GM19193 (cell line): Measurements from ENCODE around the gene NEK11.

Experiments used
- POLR2A ChIP-seq: IDR thresholded peaks from 4 replicates; pipeline ENCODE4 v1.6.1; 2011; ENCODE audit not compliant: insufficient read depth, insufficient read length; ENCODE audit errors: extremely low read depth

NEK11 gene

DNA sequence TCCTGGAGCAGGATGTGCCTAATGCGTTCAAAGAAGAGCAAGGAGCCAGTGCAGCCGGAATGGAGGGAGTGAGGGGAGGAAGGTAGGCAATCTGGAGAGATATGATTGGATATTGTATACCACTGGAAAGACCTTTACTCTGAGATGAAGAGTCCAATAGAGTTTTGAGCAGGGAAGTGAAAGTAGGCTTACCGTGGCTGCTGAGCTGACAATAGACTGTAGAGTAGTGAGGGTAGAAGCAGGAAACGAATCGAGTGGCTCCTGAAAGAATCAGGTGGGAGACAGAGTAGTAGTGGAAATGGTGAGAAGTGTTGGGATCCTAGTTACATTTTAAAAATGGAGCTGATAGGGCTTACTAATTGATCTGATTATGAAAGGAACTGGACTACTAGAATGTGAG is 303.1 kb downstream of the NEK11 start:
- no peak for TF ChIP-seq POLR2A

DNA sequence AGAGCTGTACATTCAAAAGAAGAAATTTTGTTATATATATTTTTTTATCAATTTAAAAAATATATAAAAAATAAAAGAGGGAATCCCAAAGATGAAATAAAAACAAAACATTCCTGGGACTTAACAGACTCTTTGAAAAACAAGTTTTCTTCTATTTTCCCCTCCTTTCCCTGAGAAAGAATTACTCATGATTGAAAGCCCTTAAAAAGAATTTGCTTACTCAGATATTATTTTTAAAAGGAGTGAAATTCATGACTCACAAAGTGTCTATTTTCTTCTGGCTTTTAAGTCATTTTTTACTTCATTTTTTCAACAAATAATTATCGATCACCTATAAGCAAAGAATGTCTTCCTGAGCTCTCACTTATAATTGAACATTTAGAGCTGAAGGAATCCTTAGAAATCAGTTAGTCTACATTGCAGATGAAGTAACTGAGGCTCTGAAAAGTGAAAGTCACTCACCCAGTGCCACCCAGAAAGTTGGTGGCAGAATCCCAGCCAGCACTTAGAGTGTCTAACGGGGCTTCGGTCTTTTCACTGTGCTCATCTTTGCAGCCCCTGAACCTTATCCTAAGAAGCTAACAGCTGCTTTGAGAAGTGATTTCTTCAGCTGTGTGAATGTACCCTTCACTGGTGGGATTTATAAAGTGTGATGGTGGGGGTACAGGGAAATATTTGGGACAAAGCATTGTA is 312.4 kb downstream of the NEK11 start:
- no peak for TF ChIP-seq POLR2A

DNA sequence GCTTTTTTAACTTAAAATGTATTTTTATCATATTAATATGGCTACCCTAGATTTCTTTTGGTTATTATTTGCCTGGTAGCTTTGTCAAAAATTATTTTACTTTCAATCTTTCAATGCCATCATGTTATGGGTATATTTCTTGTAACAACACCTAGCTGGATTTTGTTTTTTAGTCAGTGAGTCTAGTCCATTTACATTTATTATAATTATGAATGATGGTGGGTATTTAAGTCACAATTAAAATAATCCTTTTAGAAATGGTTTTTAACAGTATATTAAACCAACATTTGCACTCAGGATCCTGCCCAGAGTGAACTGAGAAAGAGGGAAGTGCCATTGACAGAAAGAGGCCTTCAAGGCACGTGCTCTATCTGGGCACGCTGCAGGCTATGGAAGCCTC is 315.1 kb downstream of the NEK11 start:
- no peak for TF ChIP-seq POLR2A

DNA sequence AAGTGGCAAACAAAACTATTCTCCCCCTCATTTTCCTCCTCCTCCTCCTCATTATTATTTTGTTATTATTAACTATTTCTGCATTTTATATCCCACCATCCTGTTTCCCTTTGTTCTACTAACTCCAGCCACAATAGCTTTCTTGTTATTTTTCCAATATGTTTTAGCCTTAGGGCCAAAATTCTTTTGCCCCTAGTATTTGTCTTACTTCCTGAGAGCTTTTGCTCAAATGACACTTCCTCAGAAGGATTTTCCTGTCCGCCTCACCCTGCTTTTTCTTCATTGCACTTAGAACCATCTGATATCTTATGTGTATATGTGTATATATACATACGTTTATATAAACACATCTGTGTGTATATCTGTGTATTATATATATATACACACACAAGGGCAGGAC is 322.2 kb downstream of the NEK11 start:
- TF ChIP-seq POLR2A: no peak

DNA sequence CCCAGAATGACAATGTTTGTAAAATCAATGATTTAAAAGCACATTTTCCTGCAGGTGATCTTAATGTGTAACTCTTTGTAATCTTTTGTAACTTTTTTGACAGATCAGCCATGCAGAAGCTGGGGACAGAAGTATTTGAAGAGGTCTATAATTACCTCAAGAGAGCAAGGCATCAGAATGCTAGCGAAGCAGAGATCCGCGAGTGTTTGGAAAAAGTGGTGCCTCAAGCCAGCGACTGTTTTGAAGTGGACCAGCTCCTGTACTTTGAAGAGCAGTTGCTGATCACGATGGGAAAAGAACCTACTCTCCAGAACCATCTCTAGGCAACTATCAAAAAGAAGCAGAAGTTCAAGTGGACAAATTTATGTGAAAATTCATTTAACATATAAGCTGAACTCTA is 322.8 kb downstream of the NEK11 start:
- TF ChIP-seq POLR2A: no peak

DNA sequence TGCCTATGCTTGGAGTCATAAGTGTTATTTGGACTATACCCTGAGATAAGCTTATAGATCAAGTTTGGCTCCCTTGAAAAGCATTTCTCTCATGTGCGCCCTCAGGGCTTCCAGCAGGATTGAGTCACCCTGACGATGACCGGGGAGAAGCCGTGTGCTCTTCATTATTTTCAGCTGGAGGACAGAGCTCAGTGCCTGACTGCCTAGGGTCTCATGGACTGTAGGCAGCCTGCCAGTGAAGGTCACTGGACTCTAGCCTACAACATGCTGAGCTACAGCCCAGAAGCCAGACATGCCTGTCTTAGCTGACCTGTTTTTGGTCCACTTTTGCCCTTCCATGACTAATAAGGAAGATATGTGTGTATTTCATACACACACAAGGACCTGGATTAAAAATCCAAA is 323.3 kb downstream of the NEK11 start:
- TF ChIP-seq POLR2A: no peak

DNA sequence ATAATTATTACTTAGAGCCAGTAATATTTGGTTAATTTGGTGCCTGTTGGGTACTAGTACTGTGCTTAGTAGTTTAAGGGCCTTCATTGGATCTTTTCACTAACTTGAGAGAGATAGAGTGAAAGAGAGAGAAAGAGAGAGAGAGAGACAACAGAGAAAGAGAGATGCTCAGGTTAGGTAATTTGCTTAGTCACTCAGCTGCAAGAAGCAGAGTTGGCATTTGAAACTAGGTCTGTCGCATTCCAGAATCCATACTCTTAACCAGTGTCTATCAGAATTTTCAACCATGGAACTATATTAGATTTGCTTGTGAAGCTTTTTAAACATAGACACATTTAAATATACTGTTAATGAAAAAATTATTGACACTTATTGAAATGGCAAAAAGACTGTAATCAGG is 323.8 kb downstream of the NEK11 start:
- TF ChIP-seq POLR2A: no peak

DNA sequence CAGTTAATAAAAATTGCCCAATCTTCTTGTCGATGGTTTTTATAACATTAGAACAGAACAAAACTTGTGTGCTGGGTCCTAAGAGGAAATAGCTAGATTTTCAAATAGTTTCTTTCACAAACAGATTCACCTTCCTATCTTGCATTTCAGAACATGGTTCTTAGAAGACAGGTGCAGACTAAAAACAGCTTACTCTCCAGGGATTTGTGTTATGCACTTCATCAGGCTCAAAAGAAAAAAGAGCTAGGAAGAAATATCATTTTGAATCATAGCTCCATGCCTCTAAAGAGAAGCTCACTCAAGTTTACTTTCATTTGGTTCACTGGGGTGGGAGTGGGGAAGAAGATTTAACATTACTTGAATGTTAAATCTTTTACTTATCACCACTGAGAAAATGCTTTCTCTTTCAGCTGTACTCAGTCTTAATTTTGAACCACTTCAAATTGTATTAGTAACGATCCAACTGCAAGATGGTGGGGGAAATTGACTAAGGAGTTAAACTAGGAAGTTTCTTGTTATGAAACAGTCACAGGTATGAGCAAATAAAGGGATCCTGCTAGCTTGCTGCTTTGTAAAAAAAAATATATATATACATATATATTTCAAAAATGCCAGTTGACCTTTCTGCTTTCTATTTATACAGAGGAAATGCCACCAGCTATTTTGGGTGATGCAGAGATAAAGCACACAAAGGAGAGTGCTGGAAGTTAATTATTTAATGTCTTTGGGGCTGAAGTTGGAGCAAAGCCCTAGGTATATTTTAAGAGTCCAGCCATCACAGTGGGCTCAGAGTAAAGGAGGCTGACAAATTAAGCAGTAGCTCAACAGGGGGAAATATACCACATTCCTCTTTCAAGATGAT is 326.6 kb downstream of the NEK11 start:
- TF ChIP-seq POLR2A: no peak

DNA sequence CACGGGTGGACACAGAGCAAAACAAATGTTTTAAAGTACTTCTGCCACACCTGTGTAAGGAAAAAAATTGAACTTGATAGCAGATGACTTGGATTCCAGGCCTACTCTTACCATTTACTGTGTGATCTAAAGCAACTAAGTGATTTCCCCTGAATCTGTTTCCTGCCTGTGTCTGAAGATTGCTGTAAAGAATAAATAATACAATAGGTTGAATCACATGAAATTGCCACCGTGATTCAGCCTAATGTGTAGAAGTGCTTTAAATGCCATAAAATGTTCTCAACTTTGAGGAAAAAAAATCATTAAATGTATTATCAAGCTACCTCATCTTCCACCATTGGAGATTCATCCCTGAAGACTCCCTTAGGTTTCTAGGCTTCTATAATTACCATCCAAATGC is 327.3 kb downstream of the NEK11 start:
- TF ChIP-seq POLR2A: no peak

DNA sequence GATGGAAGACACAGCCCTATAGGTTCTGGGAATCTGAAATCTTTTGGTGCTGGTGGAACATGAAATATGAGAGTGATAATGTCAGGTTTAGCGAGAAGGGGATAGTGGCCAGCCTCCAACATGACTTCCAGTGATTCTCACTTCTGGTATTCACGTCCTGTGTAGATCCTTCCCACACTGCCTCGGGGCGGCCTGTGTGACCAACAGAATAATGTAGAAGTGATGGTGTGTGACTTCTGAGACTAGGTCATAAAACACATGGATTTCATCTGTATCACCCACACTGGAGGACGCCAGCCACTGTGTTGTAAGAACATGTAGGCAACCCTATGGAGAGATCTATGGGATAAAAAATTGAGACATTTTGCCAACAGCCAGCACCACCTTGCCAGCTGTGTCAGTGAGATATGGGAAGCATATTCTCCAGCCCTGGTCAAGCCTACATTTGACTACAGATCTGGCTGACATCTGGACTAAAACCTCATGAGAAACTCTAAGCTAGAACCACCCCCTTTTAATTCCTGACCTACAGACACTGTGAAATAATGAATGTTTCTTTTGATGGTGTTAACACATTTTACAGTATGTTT is 329.4 kb downstream of the NEK11 start:
- TF ChIP-seq POLR2A: no peak

DNA sequence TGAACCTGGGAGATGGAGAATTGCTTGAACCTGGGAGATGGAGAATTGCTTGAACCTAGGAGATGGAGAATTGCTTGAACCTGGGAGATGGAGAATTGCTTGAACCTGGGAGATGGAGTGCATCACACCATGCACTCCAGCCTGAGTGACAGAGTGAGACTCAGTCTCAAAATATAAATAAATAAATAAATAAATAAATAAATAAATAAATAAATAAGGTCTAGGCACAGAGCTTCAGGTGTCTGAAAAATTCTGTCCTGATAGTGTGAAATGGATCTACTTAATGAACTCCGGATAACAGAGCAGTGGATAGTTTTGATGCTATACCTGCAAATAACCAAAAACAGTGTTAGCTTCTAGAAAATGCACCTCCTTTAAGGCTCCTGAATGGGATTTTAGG is 330.6 kb downstream of the NEK11 start:
- no peak for TF ChIP-seq POLR2A

DNA sequence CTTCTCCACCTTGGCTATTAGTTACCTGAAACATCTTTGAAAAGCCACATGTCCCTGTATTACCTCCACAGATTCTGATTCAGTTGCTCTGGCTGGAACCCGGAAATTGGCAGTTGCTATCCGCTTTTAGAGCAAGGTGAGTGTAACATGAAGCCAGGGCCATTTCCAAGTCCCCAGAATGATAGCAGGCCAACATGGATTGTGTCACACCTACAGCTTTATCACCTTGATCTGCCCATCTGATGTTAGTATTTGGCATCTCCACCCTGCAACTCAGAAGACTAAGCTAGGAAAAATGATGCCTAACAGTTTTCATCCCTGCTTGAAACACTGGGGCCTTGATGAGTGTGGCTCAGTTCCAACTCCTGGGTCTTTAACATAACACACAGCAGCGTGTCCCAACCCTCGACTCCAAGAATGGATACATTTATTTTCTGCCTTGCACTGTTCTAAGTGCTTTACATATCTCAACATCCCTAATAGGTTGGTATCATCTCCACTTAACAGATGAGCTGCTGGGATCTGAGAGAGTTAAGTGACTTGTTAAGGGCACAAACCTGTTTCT is 333.6 kb downstream of the NEK11 start:
- no peak for TF ChIP-seq POLR2A

DNA sequence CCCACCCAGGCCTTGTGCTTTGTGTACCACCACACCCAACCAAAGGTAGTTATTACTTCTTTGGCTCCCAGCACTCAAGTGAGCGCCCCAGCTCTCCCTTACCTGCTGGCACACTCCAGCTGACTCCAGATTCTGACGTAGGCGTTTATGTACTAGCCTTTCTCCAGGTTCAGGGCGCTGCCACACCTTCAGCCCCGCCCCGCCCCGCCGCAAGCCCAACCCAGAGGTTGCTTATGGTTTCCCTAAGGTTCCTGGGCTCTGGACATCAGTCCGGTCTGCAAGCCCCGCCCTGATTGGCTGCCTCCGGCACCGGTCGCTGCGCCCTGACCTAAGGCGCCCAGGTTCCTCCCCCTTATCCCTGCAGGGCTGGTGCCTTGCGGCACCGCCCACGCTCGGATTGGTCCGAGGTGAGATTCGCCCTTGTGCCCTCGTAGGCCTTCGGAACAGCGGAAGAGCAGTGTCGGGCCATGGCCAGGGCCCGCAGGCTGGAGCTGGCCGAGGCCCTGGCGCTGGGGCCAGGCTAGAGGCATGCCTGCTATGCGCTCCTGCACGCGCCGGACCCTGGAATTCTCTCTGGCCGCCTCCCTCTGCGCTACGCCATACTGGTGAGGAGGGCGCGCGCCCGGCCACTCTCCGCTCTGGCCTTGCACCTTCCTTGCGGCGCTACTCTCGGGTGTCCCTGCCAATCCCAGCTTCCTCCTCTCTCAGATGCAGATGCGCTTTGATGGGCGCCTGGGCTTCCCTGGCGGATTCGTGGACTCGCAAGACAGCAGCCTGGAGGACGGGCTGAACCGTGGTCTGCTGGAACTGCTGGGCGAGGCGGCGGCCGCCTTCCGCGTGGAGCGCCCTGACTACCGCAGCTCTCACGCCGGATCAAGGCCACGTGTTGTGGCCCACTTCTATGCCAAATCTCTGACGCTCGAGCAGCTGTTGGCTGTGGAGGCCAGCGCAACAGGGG is 335.1 kb downstream of the NEK11 start:
- TF ChIP-seq POLR2A: no peak

DNA sequence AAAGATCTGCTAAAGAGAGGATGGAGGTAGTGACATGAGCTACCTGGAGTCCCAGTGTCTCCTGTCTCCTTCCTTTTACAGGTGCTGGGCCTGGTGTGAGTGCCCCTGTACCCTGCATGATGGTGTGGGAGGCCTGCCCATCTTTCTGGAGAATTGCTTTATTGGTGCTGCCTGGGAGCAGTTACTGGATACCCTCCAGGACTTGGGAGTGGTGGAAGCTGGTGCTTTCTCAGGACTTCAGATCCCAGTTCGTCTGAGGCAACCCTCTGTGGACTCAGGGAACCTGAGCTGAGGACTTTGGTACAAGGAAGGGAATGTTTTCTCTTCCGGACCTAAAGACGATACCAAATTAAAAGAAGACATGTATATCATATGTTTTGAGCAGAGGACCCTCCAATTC is 336.6 kb downstream of the NEK11 start:
- TF ChIP-seq POLR2A: no peak
